Measurements from ENCODE around the gene VPS41.

The VPS41 gene

GRCh38 chr7:38828026-38828425, 81.0 kb downstream of the VPS41 start:
- ChIA-PET POLR2A (no interaction called here), CTCF (interaction anchor here (0.6 to 1.6 kb wide), 2 partner anchors 12 to 645 kb away, joined by 4 read pairs; no protein-coding TSS in a partner anchor)
- H3K27ac ChIP-seq (ENCODE audit: extremely low read depth, low read depth, low read length), result no peak overlapping the region
- H3K9me3 ChIP-seq (ENCODE audit: control insufficient read depth, insufficient read depth, low read depth, low read length), result no peaks in the 10 kb centered on the region
- no peak overlapping the region for H3K4me3 ChIP-seq (ENCODE audit: low read depth, low read length)
- 0 out of 2 replicates have a peak, but pooled peaks cover 5% of the 10 kb centered on the region for H3K4me1 ChIP-seq (ENCODE audit: control insufficient read depth, insufficient read depth, low read length)
- no peaks in the 10 kb centered on the region for H3K36me3 ChIP-seq (ENCODE audit: control insufficient read depth in 2 of 2, insufficient read depth in 1 of 2, low read length in 2 of 2)
- no peak for TF ChIP-seq ZBTB6 (tag by site-specific recombination; IDR thresholded peaks at IDR 0.05)
- TF ChIP-seq REST (tag by site-specific recombination; IDR thresholded peaks at IDR 0.05), result no peak
- no peak for TF ChIP-seq ZNF704 (tag by site-specific recombination; IDR thresholded peaks at IDR 0.05)
- no peak for TF ChIP-seq ZNF76 (tag by site-specific recombination; IDR thresholded peaks at IDR 0.05; ENCODE audit: borderline replicate concordance, low read depth)
- TF ChIP-seq ZNF335 (tag by site-specific recombination; conservative IDR thresholded peaks at IDR 0.05), result no peak
- TF ChIP-seq PBX3 (CRISPR knock-in tag; IDR thresholded peaks at IDR 0.05), result no peak
- TF ChIP-seq ZNF518A (tag by site-specific recombination; conservative IDR thresholded peaks at IDR 0.05; ENCODE audit: low read depth), result no peak
- no peak for TF ChIP-seq ZNF548 (tag by site-specific recombination; IDR thresholded peaks at IDR 0.05)

GRCh38 chr7:38825721-38826440, 83.1 kb downstream of the VPS41 start:
- H3K9me3 ChIP-seq (ENCODE audit: control insufficient read depth, insufficient read depth, low read depth, low read length), result no peaks in the 10 kb centered on the region
- ChIA-PET CTCF (interaction anchor here (0.7 kb wide), 1 partner anchor 663 kb away, joined by 3 read pairs; no protein-coding TSS in a partner anchor), POLR2A (interaction anchor here (0.6 kb wide), 1 partner anchor 148 kb away, joined by 3 read pairs; no protein-coding TSS in a partner anchor)
- H3K4me1 ChIP-seq (ENCODE audit: control insufficient read depth, insufficient read depth, low read length), result 0 out of 2 replicates have a peak, but pooled peaks cover 5% of the 10 kb centered on the region
- no peaks in the 10 kb centered on the region for H3K36me3 ChIP-seq (ENCODE audit: control insufficient read depth in 2 of 2, insufficient read depth in 1 of 2, low read length in 2 of 2)
- H3K4me3 ChIP-seq (ENCODE audit: low read depth, low read length), result no peak overlapping the region
- H3K27ac ChIP-seq (ENCODE audit: extremely low read depth, low read depth, low read length), result no peak overlapping the region
- TF ChIP-seq INSM2 (tag by site-specific recombination; IDR thresholded peaks at IDR 0.05), result no peak
- TF ChIP-seq ZBTB8A (tag by site-specific recombination; IDR thresholded peaks at IDR 0.05), result no peak
- no peak for TF ChIP-seq ZBTB17 (tag by site-specific recombination; IDR thresholded peaks at IDR 0.05)
- TF ChIP-seq ZFP69B (tag by site-specific recombination; IDR thresholded peaks at IDR 0.05), result no peak
- no peak for TF ChIP-seq ZBTB44 (tag by site-specific recombination; IDR thresholded peaks at IDR 0.05)
- TF ChIP-seq HOXD13 (CRISPR knock-in tag; IDR thresholded peaks at IDR 0.05; ENCODE audit: borderline replicate concordance), result no peak
- no peak for TF ChIP-seq ZNF132 (tag by site-specific recombination; IDR thresholded peaks at IDR 0.05; ENCODE audit: borderline replicate concordance)
- TF ChIP-seq KLF7 (tag by site-specific recombination; IDR thresholded peaks at IDR 0.05; ENCODE audit: borderline replicate concordance), result no peak
- TF ChIP-seq KLF9 (tag by site-specific recombination; IDR thresholded peaks at IDR 0.05; ENCODE audit: low read depth), result no peak

Measured in HEK293 (cell line).